Measurements from ENCODE around the gene FZR1. TPM values are rescaled to one million over a fixed set of nuclear protein-coding genes. Genes with fewer than 3 reads are reported as not detected.

FZR1 gene
- total RNA-seq, 2 donors from 2014 or later = 56.7 to 65.1 TPM

DNA sequence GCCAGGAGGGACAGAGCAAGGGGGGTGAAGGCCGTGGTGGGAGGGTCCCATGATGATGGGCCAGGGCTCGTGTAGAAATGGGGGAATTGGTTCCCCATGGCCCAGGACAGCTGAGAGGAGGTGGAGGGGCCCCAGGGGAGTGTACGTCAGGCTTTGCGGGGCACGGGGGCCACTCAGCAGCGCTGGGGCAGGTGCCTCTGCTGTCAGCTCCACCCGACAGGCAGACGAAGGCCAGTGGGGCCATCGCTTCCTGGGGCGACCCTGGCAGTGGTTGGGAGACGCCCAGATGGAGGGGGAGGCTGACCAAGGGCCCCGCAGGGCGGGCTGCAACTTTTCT is 31.0 kb downstream of the FZR1 start:
- Histone ChIP-seq H3K9ac (ENCODE audit: extremely low read depth, low read length, poor library complexity, severe bottlenecking) (no peak overlapping the region), H3K27ac (ENCODE audit: low read depth, low read length) (no peak overlapping the region), H3K4me1 (ENCODE audit: control insufficient read depth, insufficient read depth, low read length) (no peaks in the 10 kb centered on the region), H3K27me3 (ENCODE audit: control insufficient read depth, insufficient read depth, low read length, poor library complexity, severe bottlenecking) (no peaks in the 10 kb centered on the region), H3K4me3 (ENCODE audit: low read length) (no peak overlapping the region), H3K36me3 (ENCODE audit: control insufficient read depth, insufficient read depth, low read length) (peaks cover 30% of the 10 kb centered on the region), H3K9me3 (ENCODE audit: control insufficient read depth, low read length) (no peaks in the 10 kb centered on the region)
- H3K27me3 Mint-ChIP-seq (ENCODE audit: insufficient read depth) = no peaks in the 10 kb centered on the region
- no peak overlapping the region for H3K4me3 Mint-ChIP-seq
- H3K9me3 Mint-ChIP-seq = no peaks in the 10 kb centered on the region
- no peak overlapping the region for H3K27ac Mint-ChIP-seq
- TF ChIP-seq, protein P1, sequence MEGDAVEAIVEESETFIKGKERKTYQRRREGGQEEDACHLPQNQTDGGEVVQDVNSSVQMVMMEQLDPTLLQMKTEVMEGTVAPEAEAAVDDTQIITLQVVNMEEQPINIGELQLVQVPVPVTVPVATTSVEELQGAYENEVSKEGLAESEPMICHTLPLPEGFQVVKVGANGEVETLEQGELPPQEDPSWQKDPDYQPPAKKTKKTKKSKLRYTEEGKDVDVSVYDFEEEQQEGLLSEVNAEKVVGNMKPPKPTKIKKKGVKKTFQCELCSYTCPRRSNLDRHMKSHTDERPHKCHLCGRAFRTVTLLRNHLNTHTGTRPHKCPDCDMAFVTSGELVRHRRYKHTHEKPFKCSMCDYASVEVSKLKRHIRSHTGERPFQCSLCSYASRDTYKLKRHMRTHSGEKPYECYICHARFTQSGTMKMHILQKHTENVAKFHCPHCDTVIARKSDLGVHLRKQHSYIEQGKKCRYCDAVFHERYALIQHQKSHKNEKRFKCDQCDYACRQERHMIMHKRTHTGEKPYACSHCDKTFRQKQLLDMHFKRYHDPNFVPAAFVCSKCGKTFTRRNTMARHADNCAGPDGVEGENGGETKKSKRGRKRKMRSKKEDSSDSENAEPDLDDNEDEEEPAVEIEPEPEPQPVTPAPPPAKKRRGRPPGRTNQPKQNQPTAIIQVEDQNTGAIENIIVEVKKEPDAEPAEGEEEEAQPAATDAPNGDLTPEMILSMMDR (conservative IDR thresholded peaks at IDR 0.05) = no peak
- DNase-seq = no peak
- H3K36me3 Mint-ChIP-seq (ENCODE audit: low read depth) = peaks cover 45% of the 10 kb centered on the region
- H3K4me1 Mint-ChIP-seq = no peaks in the 10 kb centered on the region
- 91 to 95% methylated on average over 8 to 13 of the region's 13 CpGs for WGBS, 2 experiments (ENCODE audit: insufficient coverage in 1 of 2, insufficient read length in 1 of 2)

- TF ChIP-seq, protein P1 (conservative IDR thresholded peaks at IDR 0.05) = no peak
- no peak overlapping the region for H3K4me3 Mint-ChIP-seq
- WGBS, 2 experiments (ENCODE audit: insufficient coverage in 1 of 2, insufficient read length in 1 of 2) = 92 to 97% methylated on average over 12 to 22 of the region's 22 CpGs
- H3K27me3 ChIP-seq (ENCODE audit: control insufficient read depth, insufficient read depth, low read length, poor library complexity, severe bottlenecking) = no peaks in the 10 kb centered on the region
- H3K9me3 Mint-ChIP-seq = no peaks in the 10 kb centered on the region
- no peak overlapping the region for H3K27ac Mint-ChIP-seq
- H3K9ac ChIP-seq (ENCODE audit: extremely low read depth, low read length, poor library complexity, severe bottlenecking) = no peak overlapping the region
- no peaks in the 10 kb centered on the region for H3K27me3 Mint-ChIP-seq (ENCODE audit: insufficient read depth)
- no peaks in the 10 kb centered on the region for H3K9me3 ChIP-seq (ENCODE audit: control insufficient read depth, low read length)
- H3K27ac ChIP-seq (ENCODE audit: low read depth, low read length) = no peak overlapping the region
- H3K36me3 ChIP-seq (ENCODE audit: control insufficient read depth, insufficient read depth, low read length) = peaks cover 30% of the 10 kb centered on the region
- H3K4me3 ChIP-seq (ENCODE audit: low read length) = no peak overlapping the region
- no peak for DNase-seq
- H3K4me1 Mint-ChIP-seq = no peaks in the 10 kb centered on the region
- H3K4me1 ChIP-seq (ENCODE audit: control insufficient read depth, insufficient read depth, low read length) = no peaks in the 10 kb centered on the region
- H3K36me3 Mint-ChIP-seq (ENCODE audit: low read depth) = peaks cover 41% of the 10 kb centered on the region
These were observed 31.5 kb downstream of the FZR1 start for GRCh38 chr19:3537438-3538240.

- WGBS, 2 experiments (ENCODE audit: insufficient coverage in 1 of 2, insufficient read length in 1 of 2) = 94 to 95% methylated on average over 16 to 25 of the region's 25 CpGs
- Histone ChIP-seq H3K4me3 (ENCODE audit: low read length) (no peak overlapping the region), H3K36me3 (ENCODE audit: control insufficient read depth, insufficient read depth, low read length) (peaks cover 30% of the 10 kb centered on the region), H3K27me3 (ENCODE audit: control insufficient read depth, insufficient read depth, low read length, poor library complexity, severe bottlenecking) (no peaks in the 10 kb centered on the region), H3K9me3 (ENCODE audit: control insufficient read depth, low read length) (no peaks in the 10 kb centered on the region), H3K4me1 (ENCODE audit: control insufficient read depth, insufficient read depth, low read length) (no peaks in the 10 kb centered on the region), H3K9ac (ENCODE audit: extremely low read depth, low read length, poor library complexity, severe bottlenecking) (no peak overlapping the region), H3K27ac (ENCODE audit: low read depth, low read length) (no peak overlapping the region)
- H3K9me3 Mint-ChIP-seq = no peaks in the 10 kb centered on the region
- TF ChIP-seq, protein P1 (conservative IDR thresholded peaks at IDR 0.05) = no peak
- peaks cover 38% of the 10 kb centered on the region for H3K36me3 Mint-ChIP-seq (ENCODE audit: low read depth)
- H3K27me3 Mint-ChIP-seq (ENCODE audit: insufficient read depth) = no peaks in the 10 kb centered on the region
- H3K27ac Mint-ChIP-seq = no peak overlapping the region
- H3K4me3 Mint-ChIP-seq = no peak overlapping the region
- DNase-seq = no peak
- H3K4me1 Mint-ChIP-seq = no peaks in the 10 kb centered on the region
These were observed 32.3 kb downstream of the FZR1 start for GRCh38 chr19:3538258-3538929.
